ENCODE results near the gene KLHL33.
"Not testable (repeated sequence)": the region's sequence is repeated elsewhere in the genome, so short reads cannot be mapped to it uniquely, and the experiment has no call there.

DNA sequence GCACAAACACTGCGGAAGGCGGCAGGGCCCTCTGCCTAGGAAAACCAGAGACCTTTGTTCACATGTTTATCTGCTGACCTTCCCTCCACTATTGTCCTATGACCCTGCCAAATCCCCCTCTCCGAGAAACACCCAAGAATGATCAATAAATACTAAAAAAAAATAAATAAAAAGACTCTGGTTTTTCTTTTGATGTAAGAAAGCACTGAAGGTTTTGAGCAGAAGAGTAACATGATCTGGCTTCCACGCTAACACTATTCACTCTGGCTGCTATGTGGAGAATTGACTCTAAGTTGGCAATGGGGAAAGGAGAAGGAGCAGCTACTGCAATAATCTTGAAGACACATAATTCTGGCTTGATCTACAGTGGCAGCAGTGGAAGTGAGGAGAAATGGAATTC lies 7.7 kb upstream of the KLHL33 start:
- not testable (repeated sequence) for TF ChIP-seq CTCF, POLR2A (IDR thresholded peaks at IDR 0.05)
